ENCODE results near the gene DCD. TPM values are rescaled to one million over a fixed set of nuclear protein-coding genes. Genes with fewer than 3 reads are reported as not detected.

Gene DCD
- total RNA-seq, 1 donor from 2014 or later = not detected

GRCh38 chr12:54616933-54617680 lies 31.1 kb downstream of the DCD start:
- Mint-ChIP-seq H3K4me3 (ENCODE audit: low read depth) (no peak overlapping the region), H3K36me3 (ENCODE audit: low read depth) (no peaks in the 10 kb centered on the region), H3K27ac (no peak overlapping the region), H3K4me1 (ENCODE audit: low read depth) (peaks cover 2% of the 10 kb centered on the region), H3K9me3 (no peaks in the 10 kb centered on the region), H3K27me3 (ENCODE audit: low read depth) (peaks cover 48% of the 10 kb centered on the region)
- intact Hi-C loops (cut with micrococcal nuclease) = no loop called here
- DNase-seq (ENCODE audit: low spot score) = no peak

GRCh38 chr12:54612225-54612750 lies 35.9 kb downstream of the DCD start:
- intact Hi-C loops (cut with micrococcal nuclease) = no loop called here
- H3K4me3 Mint-ChIP-seq (ENCODE audit: low read depth) = no peak overlapping the region
- H3K27ac Mint-ChIP-seq = no peak overlapping the region
- no peaks in the 10 kb centered on the region for H3K36me3 Mint-ChIP-seq (ENCODE audit: low read depth)
- DNase-seq (ENCODE audit: low spot score) = no peak
- peaks cover 29% of the 10 kb centered on the region for H3K27me3 Mint-ChIP-seq (ENCODE audit: low read depth)
- no peaks in the 10 kb centered on the region for H3K9me3 Mint-ChIP-seq
- peaks cover 2% of the 10 kb centered on the region for H3K4me1 Mint-ChIP-seq (ENCODE audit: low read depth)

GRCh38 chr12:54611715-54612149 lies 36.4 kb downstream of the DCD start:
- H3K27ac Mint-ChIP-seq = no peak overlapping the region

GRCh38 chr12:54608769-54609168 lies 39.4 kb downstream of the DCD start:
- H3K4me1 Mint-ChIP-seq (ENCODE audit: low read depth) = no peaks in the 10 kb centered on the region
- H3K36me3 Mint-ChIP-seq (ENCODE audit: low read depth) = no peaks in the 10 kb centered on the region
- no peak overlapping the region for H3K27ac Mint-ChIP-seq
- peaks cover 14% of the 10 kb centered on the region for H3K27me3 Mint-ChIP-seq (ENCODE audit: low read depth)
- no peak for DNase-seq (ENCODE audit: low spot score)
- H3K4me3 Mint-ChIP-seq (ENCODE audit: low read depth) = no peak overlapping the region
- no peaks in the 10 kb centered on the region for H3K9me3 Mint-ChIP-seq
- intact Hi-C loops (cut with micrococcal nuclease) = no loop called here

More at GRCh38 chr12:54611715-54612149, 36.4 kb downstream of the DCD start:
- no peak for DNase-seq (ENCODE audit: low spot score)
- intact Hi-C loops (cut with micrococcal nuclease) = no loop called here
- H3K27me3 Mint-ChIP-seq (ENCODE audit: low read depth) = peaks cover 25% of the 10 kb centered on the region
- H3K9me3 Mint-ChIP-seq = no peaks in the 10 kb centered on the region
- peaks cover 1% of the 10 kb centered on the region for H3K4me1 Mint-ChIP-seq (ENCODE audit: low read depth)
- H3K36me3 Mint-ChIP-seq (ENCODE audit: low read depth) = no peaks in the 10 kb centered on the region
- H3K4me3 Mint-ChIP-seq (ENCODE audit: low read depth) = no peak overlapping the region

GRCh38 chr12:54608156-54608555 lies 40.0 kb downstream of the DCD start:
- H3K4me1 Mint-ChIP-seq (ENCODE audit: low read depth) = peaks cover 2% of the 10 kb centered on the region
- H3K36me3 Mint-ChIP-seq (ENCODE audit: low read depth) = no peaks in the 10 kb centered on the region
- H3K4me3 Mint-ChIP-seq (ENCODE audit: low read depth) = no peak overlapping the region
- H3K27me3 Mint-ChIP-seq (ENCODE audit: low read depth) = peaks cover 14% of the 10 kb centered on the region
- H3K9me3 Mint-ChIP-seq = no peaks in the 10 kb centered on the region
- intact Hi-C loops (cut with micrococcal nuclease) = no loop called here
- no peak for DNase-seq (ENCODE audit: low spot score)
- no peak overlapping the region for H3K27ac Mint-ChIP-seq

GRCh38 chr12:54606556-54606955 lies 41.6 kb downstream of the DCD start:
- peaks cover 2% of the 10 kb centered on the region for H3K4me1 Mint-ChIP-seq (ENCODE audit: low read depth)
- no peak overlapping the region for H3K27ac Mint-ChIP-seq
- peaks cover 10% of the 10 kb centered on the region for H3K27me3 Mint-ChIP-seq (ENCODE audit: low read depth)
- no peak overlapping the region for H3K4me3 Mint-ChIP-seq (ENCODE audit: low read depth)
- DNase-seq (ENCODE audit: low spot score) = no peak
- no peaks in the 10 kb centered on the region for H3K9me3 Mint-ChIP-seq
- intact Hi-C loops (cut with micrococcal nuclease) = no loop called here
- H3K36me3 Mint-ChIP-seq (ENCODE audit: low read depth) = no peaks in the 10 kb centered on the region

GRCh38 chr12:54605138-54605970 lies 42.8 kb downstream of the DCD start:
- DNase-seq (ENCODE audit: low spot score) = no peak
- no peak overlapping the region for H3K4me3 Mint-ChIP-seq (ENCODE audit: low read depth)
- peaks cover 10% of the 10 kb centered on the region for H3K27me3 Mint-ChIP-seq (ENCODE audit: low read depth)
- intact Hi-C loops (cut with micrococcal nuclease) = no loop called here
- H3K9me3 Mint-ChIP-seq = no peaks in the 10 kb centered on the region
- peaks cover 2% of the 10 kb centered on the region for H3K4me1 Mint-ChIP-seq (ENCODE audit: low read depth)
- no peaks in the 10 kb centered on the region for H3K36me3 Mint-ChIP-seq (ENCODE audit: low read depth)
- H3K27ac Mint-ChIP-seq = no peak overlapping the region

GRCh38 chr12:54604436-54604835 lies 43.7 kb downstream of the DCD start:
- no peak for DNase-seq (ENCODE audit: low spot score)
- intact Hi-C loops (cut with micrococcal nuclease) = no loop called here
- peaks cover 14% of the 10 kb centered on the region for H3K27me3 Mint-ChIP-seq (ENCODE audit: low read depth)
- no peaks in the 10 kb centered on the region for H3K9me3 Mint-ChIP-seq
- H3K4me1 Mint-ChIP-seq (ENCODE audit: low read depth) = peaks cover 2% of the 10 kb centered on the region
- no peaks in the 10 kb centered on the region for H3K36me3 Mint-ChIP-seq (ENCODE audit: low read depth)
- no peak overlapping the region for H3K4me3 Mint-ChIP-seq (ENCODE audit: low read depth)
- no peak overlapping the region for H3K27ac Mint-ChIP-seq

GRCh38 chr12:54603872-54604271 lies 44.3 kb downstream of the DCD start:
- H3K27me3 Mint-ChIP-seq (ENCODE audit: low read depth) = peaks cover 18% of the 10 kb centered on the region
- H3K9me3 Mint-ChIP-seq = no peaks in the 10 kb centered on the region
- no peaks in the 10 kb centered on the region for H3K36me3 Mint-ChIP-seq (ENCODE audit: low read depth)
- intact Hi-C loops (cut with micrococcal nuclease) = no loop called here
- H3K4me1 Mint-ChIP-seq (ENCODE audit: low read depth) = peaks cover 2% of the 10 kb centered on the region
- no peak overlapping the region for H3K27ac Mint-ChIP-seq
- H3K4me3 Mint-ChIP-seq (ENCODE audit: low read depth) = no peak overlapping the region
- DNase-seq (ENCODE audit: low spot score) = no peak

- intact Hi-C loops (cut with micrococcal nuclease) = no loop called here
- H3K27me3 Mint-ChIP-seq (ENCODE audit: low read depth) = peaks cover 19% of the 10 kb centered on the region
- H3K4me3 Mint-ChIP-seq (ENCODE audit: low read depth) = no peak overlapping the region
- H3K36me3 Mint-ChIP-seq (ENCODE audit: low read depth) = no peaks in the 10 kb centered on the region
- peaks cover 2% of the 10 kb centered on the region for H3K4me1 Mint-ChIP-seq (ENCODE audit: low read depth)
- no peak overlapping the region for H3K27ac Mint-ChIP-seq
- DNase-seq (ENCODE audit: low spot score) = peak; percentile 52
- no peaks in the 10 kb centered on the region for H3K9me3 Mint-ChIP-seq
These were observed 44.9 kb downstream of the DCD start for GRCh38 chr12:54603173-54603814.

- no peaks in the 10 kb centered on the region for H3K9me3 Mint-ChIP-seq
- H3K27ac Mint-ChIP-seq = no peak overlapping the region
- DNase-seq (ENCODE audit: low spot score) = no peak
- H3K27me3 Mint-ChIP-seq (ENCODE audit: low read depth) = peaks cover 17% of the 10 kb centered on the region
- H3K4me3 Mint-ChIP-seq (ENCODE audit: low read depth) = no peak overlapping the region
- no peaks in the 10 kb centered on the region for H3K36me3 Mint-ChIP-seq (ENCODE audit: low read depth)
- intact Hi-C loops (cut with micrococcal nuclease) = no loop called here
- peaks cover 2% of the 10 kb centered on the region for H3K4me1 Mint-ChIP-seq (ENCODE audit: low read depth)
These were observed 45.5 kb downstream of the DCD start for GRCh38 chr12:54602661-54603060.

GRCh38 chr12:54601841-54602240 lies 46.3 kb downstream of the DCD start:
- intact Hi-C loops (cut with micrococcal nuclease) = no loop called here
- Mint-ChIP-seq H3K36me3 (ENCODE audit: low read depth) (no peaks in the 10 kb centered on the region), H3K4me1 (ENCODE audit: low read depth) (peaks cover 2% of the 10 kb centered on the region), H3K9me3 (no peaks in the 10 kb centered on the region), H3K27me3 (ENCODE audit: low read depth) (peaks cover 12% of the 10 kb centered on the region), H3K4me3 (ENCODE audit: low read depth) (no peak overlapping the region), H3K27ac (no peak overlapping the region)
- DNase-seq (ENCODE audit: low spot score) = no peak

Data from activated T-helper 2 cell treated with anti-CD3 and anti-CD28 coated beads, Interferon-gamma antibody, Interleukin-2, Interleukin-4, amounts not matched to agents 10 μg/mL and 5 μg/mL and 100 μg/mL, durations not matched to agents 14 hours and 24 hours and 36 hours (primary cell).